Measurements from ENCODE around the gene GNL1. TPM values are rescaled to one million over a fixed set of nuclear protein-coding genes. Genes with fewer than 3 reads are reported as not detected.
A peak's percentile ranks its signal among the peaks of the same experiment; 100 is the strongest.

GNL1 gene
- polyA plus RNA-seq, 2 donors: 27.9 to 29.0 TPM

- H3K36me3 ChIP-seq (ENCODE audit: control insufficient read depth in 2 of 2, insufficient read depth in 2 of 2, low read length in 1 of 2): peaks cover 7 to 18% of the 10 kb centered on the region in 2 donors
Measured at GRCh38 chr6:30592287-30592686, 36.0 kb upstream of the GNL1 start.

DNA sequence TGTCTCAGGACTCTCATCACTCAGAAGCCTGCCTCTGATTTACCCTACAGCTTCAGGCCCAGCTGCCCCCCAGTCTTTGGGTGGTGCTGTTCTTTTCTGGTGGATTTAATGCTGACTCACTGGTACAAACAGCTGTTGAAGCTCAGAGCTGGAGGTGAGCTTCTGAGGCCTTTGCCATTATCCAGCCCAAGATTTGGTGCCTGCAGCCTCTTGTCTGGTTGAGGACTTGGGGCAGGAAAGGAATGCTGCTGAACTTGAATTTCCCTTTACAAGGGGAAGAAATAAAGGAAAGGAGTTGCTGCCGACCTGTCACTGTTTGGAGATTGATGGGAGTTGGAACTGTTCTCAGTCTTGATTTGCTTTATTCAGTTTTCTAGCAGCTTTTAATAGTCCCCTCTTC, 34.7 kb upstream of the GNL1 start:
- peaks cover 12 to 26% of the 10 kb centered on the region in 2 donors for H3K36me3 ChIP-seq (ENCODE audit: control insufficient read depth in 2 of 2, insufficient read depth in 2 of 2, low read length in 1 of 2)
- WGBS, 2 donors: 29 to 30% methylated on average over 1 of the region's 1 CpG
- H3K9me3 ChIP-seq (ENCODE audit: control insufficient read depth in 2 of 2, insufficient read depth in 1 of 2, low read depth in 1 of 2, low read length in 1 of 2): no peaks in the 10 kb centered on the region
- no peaks in the 10 kb centered on the region for H3K27me3 ChIP-seq (ENCODE audit: control insufficient read depth in 1 of 2, insufficient read depth in 2 of 2, low read length in 2 of 2)
- H3K4me1 ChIP-seq (ENCODE audit: control insufficient read depth in 2 of 2, insufficient read depth in 2 of 2, low read length in 1 of 2): peaks cover 0 to 10% of the 10 kb centered on the region in 2 donors
- H3K27ac ChIP-seq (ENCODE audit: low read depth in 2 of 2, low read length in 1 of 2): peak overlapping the region; percentile 70 to 87
- H3K4me3 ChIP-seq (ENCODE audit: low read depth in 1 of 2, low read length in 2 of 2): no peak overlapping the region

More at GRCh38 chr6:30592287-30592686, 36.0 kb upstream of the GNL1 start:
- Histone ChIP-seq H3K27me3 (ENCODE audit: control insufficient read depth in 1 of 2, insufficient read depth in 2 of 2, low read length in 2 of 2) (no peaks in the 10 kb centered on the region), H3K9me3 (ENCODE audit: control insufficient read depth in 2 of 2, insufficient read depth in 1 of 2, low read depth in 1 of 2, low read length in 1 of 2) (no peaks in the 10 kb centered on the region), H3K4me1 (ENCODE audit: control insufficient read depth in 2 of 2, insufficient read depth in 2 of 2, low read length in 1 of 2) (peaks cover 0 to 10% of the 10 kb centered on the region in 2 donors), H3K27ac (ENCODE audit: low read depth in 2 of 2, low read length in 1 of 2) (no peak overlapping the region), H3K4me3 (ENCODE audit: low read depth in 1 of 2, low read length in 2 of 2) (no peak overlapping the region)
- WGBS, 2 donors: 95 to 96% methylated on average over 1 of the region's 1 CpG

- WGBS, 2 donors: 63 to 70% methylated on average over 8 of the region's 8 CpGs
- Histone ChIP-seq H3K4me3 (ENCODE audit: low read depth in 1 of 2, low read length in 2 of 2) (no peak overlapping the region), H3K36me3 (ENCODE audit: control insufficient read depth in 2 of 2, insufficient read depth in 2 of 2, low read length in 1 of 2) (peaks cover 17 to 31% of the 10 kb centered on the region in 2 donors), H3K9me3 (ENCODE audit: control insufficient read depth in 2 of 2, insufficient read depth in 1 of 2, low read depth in 1 of 2, low read length in 1 of 2) (no peaks in the 10 kb centered on the region), H3K27ac (ENCODE audit: low read depth in 2 of 2, low read length in 1 of 2) (peak overlapping the region; percentile 70 to 87), H3K27me3 (ENCODE audit: control insufficient read depth in 1 of 2, insufficient read depth in 2 of 2, low read length in 2 of 2) (no peaks in the 10 kb centered on the region), H3K4me1 (ENCODE audit: control insufficient read depth in 2 of 2, insufficient read depth in 2 of 2, low read length in 1 of 2) (peaks cover 0 to 10% of the 10 kb centered on the region in 2 donors)
Measured at GRCh38 chr6:30590509-30590908, 34.2 kb upstream of the GNL1 start.

GRCh38 chr6:30589754-30590358, 33.6 kb upstream of the GNL1 start:
- H3K9me3 ChIP-seq (ENCODE audit: control insufficient read depth in 2 of 2, insufficient read depth in 1 of 2, low read depth in 1 of 2, low read length in 1 of 2): no peaks in the 10 kb centered on the region
- peak overlapping the region; percentile 35 to 87 for H3K27ac ChIP-seq (ENCODE audit: low read depth in 2 of 2, low read length in 1 of 2)
- peaks cover 22 to 38% of the 10 kb centered on the region in 2 donors for H3K36me3 ChIP-seq (ENCODE audit: control insufficient read depth in 2 of 2, insufficient read depth in 2 of 2, low read length in 1 of 2)
- H3K4me1 ChIP-seq (ENCODE audit: control insufficient read depth in 2 of 2, insufficient read depth in 2 of 2, low read length in 1 of 2): peaks cover 0 to 10% of the 10 kb centered on the region in 2 donors
- no peaks in the 10 kb centered on the region for H3K27me3 ChIP-seq (ENCODE audit: control insufficient read depth in 1 of 2, insufficient read depth in 2 of 2, low read length in 2 of 2)
- WGBS, 2 donors: 90 to 91% methylated on average over 15 of the region's 15 CpGs
- H3K4me3 ChIP-seq (ENCODE audit: low read depth in 1 of 2, low read length in 2 of 2): no peak overlapping the region

GRCh38 chr6:30583921-30584320, 27.6 kb upstream of the GNL1 start:
- H3K4me3 ChIP-seq (ENCODE audit: low read depth in 1 of 2, low read length in 2 of 2): no peak overlapping the region
- peaks cover 31 to 50% of the 10 kb centered on the region in 2 donors for H3K36me3 ChIP-seq (ENCODE audit: control insufficient read depth in 2 of 2, insufficient read depth in 2 of 2, low read length in 1 of 2)
- WGBS, 2 donors: 86 to 89% methylated on average over 5 of the region's 5 CpGs
- no peak overlapping the region for H3K27ac ChIP-seq (ENCODE audit: low read depth in 2 of 2, low read length in 1 of 2)
- no peaks in the 10 kb centered on the region for H3K27me3 ChIP-seq (ENCODE audit: control insufficient read depth in 1 of 2, insufficient read depth in 2 of 2, low read length in 2 of 2)
- no peaks in the 10 kb centered on the region for H3K9me3 ChIP-seq (ENCODE audit: control insufficient read depth in 2 of 2, insufficient read depth in 1 of 2, low read depth in 1 of 2, low read length in 1 of 2)
- H3K4me1 ChIP-seq (ENCODE audit: control insufficient read depth in 2 of 2, insufficient read depth in 2 of 2, low read length in 1 of 2): no peaks in the 10 kb centered on the region

DNA sequence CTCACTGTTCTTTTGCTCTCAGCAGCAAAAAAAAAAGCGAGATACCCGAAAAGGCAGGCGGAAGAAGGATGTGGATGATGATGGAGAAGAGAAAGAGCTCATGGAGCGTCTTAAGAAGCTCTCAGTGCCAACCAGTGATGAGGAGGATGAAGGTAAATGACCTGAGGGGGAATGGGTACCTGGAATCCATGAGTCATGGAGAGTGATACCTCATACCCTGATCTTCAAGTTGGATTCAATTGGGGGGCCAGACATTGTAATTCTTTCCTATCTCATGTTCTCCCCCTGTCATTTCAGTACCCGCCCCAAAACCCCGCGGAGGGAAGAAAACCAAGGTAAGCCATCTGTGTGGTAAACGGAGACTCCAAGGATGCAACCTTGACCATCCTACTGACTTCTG, 21.8 kb upstream of the GNL1 start:
- H3K4me1 ChIP-seq (ENCODE audit: control insufficient read depth in 2 of 2, insufficient read depth in 2 of 2, low read length in 1 of 2): no peaks in the 10 kb centered on the region
- no peaks in the 10 kb centered on the region for H3K9me3 ChIP-seq (ENCODE audit: control insufficient read depth in 2 of 2, insufficient read depth in 1 of 2, low read depth in 1 of 2, low read length in 1 of 2)
- no peak overlapping the region for H3K27ac ChIP-seq (ENCODE audit: low read depth in 2 of 2, low read length in 1 of 2)
- H3K27me3 ChIP-seq (ENCODE audit: control insufficient read depth in 1 of 2, insufficient read depth in 2 of 2, low read length in 2 of 2): no peaks in the 10 kb centered on the region
- H3K36me3 ChIP-seq (ENCODE audit: control insufficient read depth in 2 of 2, insufficient read depth in 2 of 2, low read length in 1 of 2): peaks cover 7 to 23% of the 10 kb centered on the region in 2 donors
- WGBS, 2 donors: 94 to 96% methylated on average over 8 of the region's 8 CpGs
- no peak overlapping the region for H3K4me3 ChIP-seq (ENCODE audit: low read depth in 1 of 2, low read length in 2 of 2)

DNA sequence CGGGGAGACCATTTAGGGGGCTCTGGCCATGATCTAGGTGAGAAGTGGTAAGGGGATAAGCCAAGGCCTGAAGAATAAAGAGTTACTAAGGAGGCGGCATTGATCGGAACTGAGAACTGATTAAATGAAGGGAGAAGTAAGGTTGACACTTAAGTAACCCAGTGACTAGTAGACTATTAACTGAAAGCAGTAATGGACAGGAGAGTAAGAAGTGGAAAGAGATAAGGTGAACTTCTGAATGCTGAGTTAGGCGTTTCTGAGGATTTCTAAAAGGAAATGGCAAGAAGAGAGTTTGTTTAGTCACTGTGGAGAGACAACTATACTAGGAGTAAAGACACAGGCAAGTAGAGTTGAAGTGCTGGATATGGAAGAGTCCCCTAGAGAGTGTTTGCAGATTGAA, 16.8 kb upstream of the GNL1 start:
- Histone ChIP-seq H3K27ac (ENCODE audit: low read depth in 2 of 2, low read length in 1 of 2) (no peak overlapping the region), H3K4me3 (ENCODE audit: low read depth in 1 of 2, low read length in 2 of 2) (no peak overlapping the region), H3K27me3 (ENCODE audit: control insufficient read depth in 1 of 2, insufficient read depth in 2 of 2, low read length in 2 of 2) (no peaks in the 10 kb centered on the region), H3K36me3 (ENCODE audit: control insufficient read depth in 2 of 2, insufficient read depth in 2 of 2, low read length in 1 of 2) (peaks cover 7 to 8% of the 10 kb centered on the region in 2 donors), H3K4me1 (ENCODE audit: control insufficient read depth in 2 of 2, insufficient read depth in 2 of 2, low read length in 1 of 2) (peaks cover 2 to 3% of the 10 kb centered on the region in 2 donors), H3K9me3 (ENCODE audit: control insufficient read depth in 2 of 2, insufficient read depth in 1 of 2, low read depth in 1 of 2, low read length in 1 of 2) (no peaks in the 10 kb centered on the region)
- WGBS, 2 donors: 56 to 74% methylated on average over 4 of the region's 4 CpGs

DNA sequence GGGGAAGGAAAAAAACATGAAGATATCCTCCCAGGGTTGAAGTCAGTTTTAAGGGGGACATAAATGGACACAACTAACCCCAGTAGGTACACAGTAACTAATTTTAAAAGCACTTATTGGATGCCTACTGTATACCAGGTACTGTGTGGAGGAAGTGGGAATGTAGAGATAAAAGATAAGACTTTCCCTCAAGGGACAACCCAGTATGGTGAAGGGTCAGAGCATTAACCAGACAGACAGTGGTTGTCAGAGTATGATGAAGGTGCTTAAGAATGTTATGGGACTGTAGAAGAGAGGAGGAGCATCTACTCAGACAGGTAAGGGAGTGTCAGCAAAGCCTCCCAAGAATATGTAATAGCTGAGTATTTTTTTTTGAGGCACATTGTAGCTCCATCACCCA, 15.9 kb upstream of the GNL1 start:
- H3K36me3 ChIP-seq (ENCODE audit: control insufficient read depth in 2 of 2, insufficient read depth in 2 of 2, low read length in 1 of 2): no peaks in the 10 kb centered on the region
- no peaks in the 10 kb centered on the region for H3K9me3 ChIP-seq (ENCODE audit: control insufficient read depth in 2 of 2, insufficient read depth in 1 of 2, low read depth in 1 of 2, low read length in 1 of 2)
- no peaks in the 10 kb centered on the region for H3K27me3 ChIP-seq (ENCODE audit: control insufficient read depth in 1 of 2, insufficient read depth in 2 of 2, low read length in 2 of 2)
- H3K27ac ChIP-seq (ENCODE audit: low read depth in 2 of 2, low read length in 1 of 2): no peak overlapping the region
- H3K4me1 ChIP-seq (ENCODE audit: control insufficient read depth in 2 of 2, insufficient read depth in 2 of 2, low read length in 1 of 2): peaks cover 2 to 3% of the 10 kb centered on the region in 2 donors
- peak overlapping the region in 1 of 2 donors; percentile 61 for H3K4me3 ChIP-seq (ENCODE audit: low read depth in 1 of 2, low read length in 2 of 2)

DNA sequence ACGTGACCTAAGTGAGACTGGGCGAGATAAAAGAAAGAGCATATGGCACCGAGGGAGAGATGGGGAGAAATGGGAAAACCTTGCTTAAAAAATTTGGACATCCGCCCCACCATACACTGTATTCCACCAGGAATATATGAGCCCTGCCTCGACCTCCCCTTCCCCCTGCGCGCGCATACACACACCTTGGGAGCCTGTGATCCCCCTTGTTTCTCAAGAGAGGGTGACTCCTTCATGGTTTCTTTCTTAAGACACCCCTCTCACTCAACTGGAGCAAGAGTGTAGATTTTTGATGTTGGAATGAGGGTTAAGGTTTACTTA, 15.4 kb upstream of the GNL1 start:
- peaks cover 2 to 3% of the 10 kb centered on the region in 2 donors for H3K4me1 ChIP-seq (ENCODE audit: control insufficient read depth in 2 of 2, insufficient read depth in 2 of 2, low read length in 1 of 2)
- 0 to 2% methylated on average over 8 of the region's 8 CpGs for WGBS, 2 donors
- peak overlapping the region; percentile 91 to 94 for H3K27ac ChIP-seq (ENCODE audit: low read depth in 2 of 2, low read length in 1 of 2)

DNA sequence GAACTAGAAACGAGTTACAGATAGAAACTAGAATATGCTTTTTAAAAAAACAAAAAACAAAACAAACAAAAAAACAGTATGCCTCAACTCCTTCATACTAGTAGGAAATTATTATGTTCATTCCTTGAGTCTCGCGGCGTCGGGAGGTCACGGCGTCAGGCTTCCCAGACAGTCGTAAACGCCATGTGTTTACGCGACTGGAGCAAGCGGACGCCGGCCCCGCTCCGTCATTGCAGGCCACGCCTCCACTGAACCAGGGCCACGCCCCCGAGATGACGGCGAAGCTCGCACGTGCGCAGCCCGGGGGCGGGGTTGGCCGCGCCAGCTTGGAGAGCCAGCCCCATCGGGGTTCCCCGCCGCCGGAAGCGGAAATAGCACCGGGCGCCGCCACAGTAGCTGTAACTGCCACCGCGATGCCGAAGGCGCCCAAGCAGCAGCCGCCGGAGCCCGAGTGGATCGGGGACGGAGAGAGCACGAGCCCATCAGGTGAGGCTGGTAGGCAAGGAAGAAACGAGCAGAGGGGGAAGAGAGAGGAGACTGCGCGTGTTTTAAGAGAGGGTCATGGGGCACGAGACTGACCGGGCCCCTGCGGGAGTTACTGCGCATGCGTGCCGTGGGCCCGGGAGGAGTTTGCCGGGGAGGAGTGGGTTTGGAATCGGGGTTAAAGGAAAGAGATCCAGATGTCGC, 14.9 kb upstream of the GNL1 start, which contains the start of gene ABCF1:
Gene ABCF1, plus strand, starts transcription at position 368 of the 687 bp plus-strand sequence. Its CDS starts 46 bp downstream, at position 414.
- peaks cover 2 to 3% of the 10 kb centered on the region in 2 donors for H3K4me1 ChIP-seq (ENCODE audit: control insufficient read depth in 2 of 2, insufficient read depth in 2 of 2, low read length in 1 of 2)

More for the DNA sequence above, 15.4 kb upstream of the GNL1 start:
- H3K9me3 ChIP-seq (ENCODE audit: control insufficient read depth in 2 of 2, insufficient read depth in 1 of 2, low read depth in 1 of 2, low read length in 1 of 2): no peaks in the 10 kb centered on the region
- no peaks in the 10 kb centered on the region for H3K27me3 ChIP-seq (ENCODE audit: control insufficient read depth in 1 of 2, insufficient read depth in 2 of 2, low read length in 2 of 2)
- H3K4me3 ChIP-seq (ENCODE audit: low read depth in 1 of 2, low read length in 2 of 2): peak overlapping the region; percentile 61 to 88
- H3K36me3 ChIP-seq (ENCODE audit: control insufficient read depth in 2 of 2, insufficient read depth in 2 of 2, low read length in 1 of 2): no peaks in the 10 kb centered on the region

More for the DNA sequence above, 14.9 kb upstream of the GNL1 start, which contains the start of gene ABCF1:
- H3K9me3 ChIP-seq (ENCODE audit: control insufficient read depth in 2 of 2, insufficient read depth in 1 of 2, low read depth in 1 of 2, low read length in 1 of 2): no peaks in the 10 kb centered on the region
- H3K36me3 ChIP-seq (ENCODE audit: control insufficient read depth in 2 of 2, insufficient read depth in 2 of 2, low read length in 1 of 2): no peaks in the 10 kb centered on the region
- H3K27me3 ChIP-seq (ENCODE audit: control insufficient read depth in 1 of 2, insufficient read depth in 2 of 2, low read length in 2 of 2): no peaks in the 10 kb centered on the region
- H3K27ac ChIP-seq (ENCODE audit: low read depth in 2 of 2, low read length in 1 of 2): peak within 1 kb of the TSS; percentile 91 to 94
- 0% methylated on average over 59 of the region's 59 CpGs for WGBS, 2 donors
- H3K4me3 ChIP-seq (ENCODE audit: low read depth in 1 of 2, low read length in 2 of 2): peak within 1 kb of the TSS; percentile 61 to 88

All from esophagus (tissue), 2 donors.